DND-41 (cell line): Measurements from ENCODE around the gene INF2.

Experiments used
- ATAC-seq: fragments of 200-7000 bp; cut with Tn5 transposase; 3 replicates; pipeline ENCODE4 v1.9.1; 2021; ENCODE audit warnings: low read depth; ENCODE audit not compliant: insufficient read depth
- DNase-seq: peaks from one replicate; pipeline ENCODE4 v3.0.0-alpha.2; 2020
- H2AFZ ChIP-seq: 2 replicates; pipeline ENCODE4 v1.6.0; 2012; ENCODE audit warnings: low read depth, low read length
- H3K27ac ChIP-seq: 2 replicates; pipeline ENCODE4 v1.5.1; 2012; ENCODE audit warnings: low read length, inconsistent platforms
- H3K27me3 ChIP-seq: fragments of 200-600 bp; sonication (generic); 2 replicates; pipeline ENCODE4 v1.6.0; 2012; ENCODE audit warnings: low read length, mild to moderate bottlenecking, inconsistent platforms; ENCODE audit not compliant: insufficient read depth, poor library complexity
- H3K36me3 ChIP-seq: 2 replicates; pipeline ENCODE4 v1.5.1; 2012; ENCODE audit warnings: low read length, inconsistent platforms; ENCODE audit not compliant: insufficient read depth
- H3K4me1 ChIP-seq: 2 replicates; pipeline ENCODE4 v1.5.1; 2012; ENCODE audit warnings: mild to moderate bottlenecking, low read length; ENCODE audit not compliant: insufficient read depth
- H3K4me2 ChIP-seq: 2 replicates; pipeline ENCODE4 v1.6.0; 2012; ENCODE audit warnings: mild to moderate bottlenecking, moderate library complexity, low read length, inconsistent platforms; ENCODE audit not compliant: insufficient read depth
- H3K4me3 ChIP-seq, 2 experiments: fragments of 200-600 bp in 1 of 2; shearing (Covaris generic) in 1 of 2; 2 replicates each; pipeline ENCODE4 v1.5.1; 2012 to 2016; ENCODE audit warnings: inconsistent platforms in 2 of 2, low read length in 2 of 2, mild to moderate bottlenecking in 2 of 2, low read depth in 1 of 2, moderate library complexity in 1 of 2
- H3K79me2 ChIP-seq: 2 replicates; pipeline ENCODE4 v1.6.0; 2012; ENCODE audit warnings: low read length, inconsistent platforms; ENCODE audit not compliant: insufficient read depth
- H3K9ac ChIP-seq: 2 replicates; pipeline ENCODE4 v1.6.0; 2012; ENCODE audit warnings: low read depth, mild to moderate bottlenecking, inconsistent platforms, low read length, moderate library complexity
- H3K9me3 ChIP-seq: 2 replicates; pipeline ENCODE4 v1.5.1; 2012; ENCODE audit warnings: low read length, moderate library complexity, mild to moderate bottlenecking, inconsistent platforms; ENCODE audit not compliant: insufficient read depth, severe bottlenecking
- H4K20me1 ChIP-seq: 2 replicates; pipeline ENCODE4 v1.6.0; 2012; ENCODE audit warnings: low read length; ENCODE audit not compliant: insufficient read depth
- EZH2 ChIP-seq: IDR thresholded peaks from 3 replicates; pipeline ENCODE4 v1.6.1; 2012; ENCODE audit warnings: borderline replicate concordance, low read depth, mild to moderate bottlenecking, moderate library complexity, low read length, inconsistent platforms; ENCODE audit not compliant: severe bottlenecking
- TF ChIP-seq, protein P1 (sequence below): IDR thresholded peaks from 2 replicates; pipeline ENCODE4 v1.5.1; 2012; ENCODE audit warnings: borderline replicate concordance, low read length, moderate library complexity, mild to moderate bottlenecking; ENCODE audit not compliant: poor library complexity, severe bottlenecking; ENCODE audit errors: extremely low read depth

Gene INF2

DNA sequence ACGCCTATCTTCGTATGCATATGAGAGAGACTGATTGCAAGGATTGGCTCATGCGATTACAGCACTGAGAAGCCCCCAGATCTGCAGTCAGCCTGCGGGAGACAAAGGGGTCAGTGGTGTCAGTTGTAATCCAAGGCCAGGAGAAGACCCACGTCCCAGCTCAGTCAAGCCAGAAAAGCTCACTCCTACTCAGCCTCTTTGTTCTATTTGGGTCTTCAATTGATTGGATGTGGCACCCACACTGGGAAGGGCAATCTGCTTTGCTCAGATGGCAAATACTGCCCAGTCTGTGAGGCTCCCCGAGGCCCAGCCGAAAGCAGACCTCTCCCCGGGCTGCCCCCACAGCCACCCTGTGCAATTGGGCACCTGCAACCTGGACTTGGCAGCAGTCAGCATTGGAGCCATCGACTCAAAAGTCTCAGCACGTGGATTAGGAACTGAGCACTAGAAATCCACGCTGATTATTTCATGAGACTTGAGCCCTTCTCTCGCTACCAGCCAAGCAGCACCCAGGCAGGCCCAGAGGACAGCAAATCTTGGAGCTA, 45.3 kb upstream of the INF2 start:
- DNase-seq (no peak), ATAC-seq (no peak)
- TF ChIP-seq, protein P1, sequence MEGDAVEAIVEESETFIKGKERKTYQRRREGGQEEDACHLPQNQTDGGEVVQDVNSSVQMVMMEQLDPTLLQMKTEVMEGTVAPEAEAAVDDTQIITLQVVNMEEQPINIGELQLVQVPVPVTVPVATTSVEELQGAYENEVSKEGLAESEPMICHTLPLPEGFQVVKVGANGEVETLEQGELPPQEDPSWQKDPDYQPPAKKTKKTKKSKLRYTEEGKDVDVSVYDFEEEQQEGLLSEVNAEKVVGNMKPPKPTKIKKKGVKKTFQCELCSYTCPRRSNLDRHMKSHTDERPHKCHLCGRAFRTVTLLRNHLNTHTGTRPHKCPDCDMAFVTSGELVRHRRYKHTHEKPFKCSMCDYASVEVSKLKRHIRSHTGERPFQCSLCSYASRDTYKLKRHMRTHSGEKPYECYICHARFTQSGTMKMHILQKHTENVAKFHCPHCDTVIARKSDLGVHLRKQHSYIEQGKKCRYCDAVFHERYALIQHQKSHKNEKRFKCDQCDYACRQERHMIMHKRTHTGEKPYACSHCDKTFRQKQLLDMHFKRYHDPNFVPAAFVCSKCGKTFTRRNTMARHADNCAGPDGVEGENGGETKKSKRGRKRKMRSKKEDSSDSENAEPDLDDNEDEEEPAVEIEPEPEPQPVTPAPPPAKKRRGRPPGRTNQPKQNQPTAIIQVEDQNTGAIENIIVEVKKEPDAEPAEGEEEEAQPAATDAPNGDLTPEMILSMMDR: no peak
- TF ChIP-seq EZH2: no peak
- Histone ChIP-seq H3K4me2 (no peak overlapping the region), H3K36me3 (no peaks in the 10 kb centered on the region), H3K9ac (no peak overlapping the region), H4K20me1 (no peaks in the 10 kb centered on the region), H3K4me3 (no peak overlapping the region), H3K79me2 (no peaks in the 10 kb centered on the region), H3K27ac (no peak overlapping the region), H2AFZ (no peak overlapping the region), H3K9me3 (no peaks in the 10 kb centered on the region), H3K27me3 (peaks cover 2% of the 10 kb centered on the region), H3K4me1 (no peaks in the 10 kb centered on the region)

DNA sequence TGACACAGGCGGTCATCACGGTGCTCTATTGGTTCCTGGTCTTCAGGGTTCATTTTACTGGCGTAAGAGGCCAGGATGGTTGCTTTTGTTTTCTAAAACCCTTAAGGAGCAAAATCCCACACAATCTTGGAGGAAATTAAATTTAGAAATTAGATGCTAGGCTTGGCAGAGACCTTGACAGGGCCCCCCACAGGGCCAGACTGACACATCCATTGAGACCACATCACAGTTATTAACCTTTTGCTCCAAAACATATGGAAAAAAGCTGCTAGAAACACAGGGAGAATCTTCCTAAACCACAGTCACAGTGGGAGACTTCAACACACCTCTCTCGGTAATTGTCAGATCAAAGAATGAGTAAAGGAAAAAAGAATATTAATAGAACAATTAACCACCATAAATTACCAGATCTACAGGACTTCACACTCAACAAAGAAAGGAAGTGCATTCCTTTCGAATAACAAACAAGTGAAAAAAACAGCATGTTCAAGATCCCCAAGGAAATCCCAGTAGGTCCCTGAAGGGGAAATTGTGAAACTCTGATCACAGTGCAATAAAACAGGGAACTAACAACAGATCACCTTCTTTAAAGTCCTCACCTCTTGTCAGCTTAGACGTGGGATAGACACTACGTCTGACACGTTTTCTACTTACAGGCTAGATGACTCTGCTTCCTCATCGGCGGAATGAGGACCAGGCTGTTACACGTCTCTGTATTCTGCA, 44.6 kb upstream of the INF2 start:
- ATAC-seq (no peak), DNase-seq (no peak)
- no peaks in the 10 kb centered on the region for H3K36me3 ChIP-seq
- no peak overlapping the region for H3K27ac ChIP-seq
- H3K9ac ChIP-seq: no peak overlapping the region
- peaks cover 2% of the 10 kb centered on the region for H3K27me3 ChIP-seq
- H4K20me1 ChIP-seq: no peaks in the 10 kb centered on the region
- no peaks in the 10 kb centered on the region for H3K79me2 ChIP-seq
- H3K4me3 ChIP-seq: no peak overlapping the region
- no peaks in the 10 kb centered on the region for H3K9me3 ChIP-seq
- H3K4me1 ChIP-seq: peaks cover under 1% of the 10 kb centered on the region; the same call in 1 of the 2 replicates
- H3K4me2 ChIP-seq: no peak overlapping the region
- no peak overlapping the region for H2AFZ ChIP-seq
- TF ChIP-seq, protein P1: no peak
- no peak for TF ChIP-seq EZH2

DNA sequence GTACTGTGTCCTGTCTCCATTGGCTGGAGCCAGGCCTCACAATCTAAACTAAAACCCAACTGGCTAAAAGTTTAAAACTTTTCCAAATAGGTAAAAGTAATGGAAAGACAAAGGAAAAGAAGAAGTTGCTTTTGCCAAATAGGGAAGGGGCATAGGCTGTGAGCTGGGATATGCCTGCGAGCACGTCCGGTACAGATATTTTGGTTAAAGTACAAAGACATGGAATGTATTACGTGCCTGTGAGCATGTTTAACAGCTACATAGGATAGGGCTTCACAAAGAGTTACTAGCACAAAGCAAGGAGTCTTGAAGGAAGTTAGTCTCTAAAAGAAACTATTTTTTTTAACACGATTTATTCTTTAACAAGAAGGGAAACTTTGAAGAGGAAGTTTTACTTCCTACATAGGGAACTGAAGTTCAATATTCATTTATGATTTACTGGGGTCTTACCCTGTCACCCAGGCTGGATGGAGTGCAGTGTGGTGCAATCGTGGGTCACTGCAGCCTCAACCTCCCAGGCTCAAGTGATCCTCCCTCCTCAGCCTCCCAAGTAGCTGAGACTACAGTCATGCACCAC, 41.9 kb upstream of the INF2 start:
- DNase-seq (no peak), ATAC-seq (no peak)
- no peak overlapping the region for H3K9ac ChIP-seq
- H3K27me3 ChIP-seq: peaks cover 7% of the 10 kb centered on the region
- H3K27ac ChIP-seq: no peak overlapping the region
- H3K4me3 ChIP-seq: no peak overlapping the region
- H4K20me1 ChIP-seq: no peaks in the 10 kb centered on the region
- H3K79me2 ChIP-seq: no peaks in the 10 kb centered on the region
- H3K9me3 ChIP-seq: peaks cover 8% of the 10 kb centered on the region
- no peaks in the 10 kb centered on the region for H3K36me3 ChIP-seq
- TF ChIP-seq EZH2: no peak
- TF ChIP-seq, protein P1: no peak
- H3K4me2 ChIP-seq: no peak overlapping the region
- no peak overlapping the region for H2AFZ ChIP-seq
- peaks cover 8% of the 10 kb centered on the region for H3K4me1 ChIP-seq
